Duodenal mucosa (tissue), 2 donors: Measurements from ENCODE around the gene NFIX.

ENCODE experiments used
- H3K27ac ChIP-seq: one replicate; pipeline ENCODE4 v1.7.0; 2013; ENCODE audit warnings: low read depth, low read length
- H3K27me3 ChIP-seq, 2 donors: one replicate each; pipeline ENCODE4 v1.7.0; 2013; ENCODE audit warnings: low read length in 2 of 2, control low read depth in 1 of 2; ENCODE audit not compliant: insufficient read depth in 2 of 2, control insufficient read depth in 1 of 2
- H3K36me3 ChIP-seq, 2 donors: one replicate each; pipeline ENCODE4 v1.7.0; 2013; ENCODE audit warnings: low read length in 2 of 2, control low read depth in 1 of 2; ENCODE audit not compliant: insufficient read depth in 2 of 2, control insufficient read depth in 1 of 2
- H3K4me1 ChIP-seq, 2 donors: one replicate each; pipeline ENCODE4 v1.7.0; 2013; ENCODE audit warnings: low read length in 2 of 2, control low read depth in 1 of 2; ENCODE audit not compliant: insufficient read depth in 2 of 2, control insufficient read depth in 1 of 2
- H3K4me3 ChIP-seq, 2 donors: one replicate each; pipeline ENCODE4 v1.7.0; 2013; ENCODE audit warnings: low read length in 2 of 2, low read depth in 1 of 2
- H3K9ac ChIP-seq, 2 donors: one replicate each; pipeline ENCODE4 v1.7.0; 2013; ENCODE audit warnings: low read length in 2 of 2, low read depth in 1 of 2
- H3K9me3 ChIP-seq, 2 donors: one replicate each; pipeline ENCODE4 v1.7.0; 2013; ENCODE audit warnings: low read length in 2 of 2, control low read depth in 1 of 2; ENCODE audit not compliant: control insufficient read depth in 1 of 2

The NFIX gene

DNA sequence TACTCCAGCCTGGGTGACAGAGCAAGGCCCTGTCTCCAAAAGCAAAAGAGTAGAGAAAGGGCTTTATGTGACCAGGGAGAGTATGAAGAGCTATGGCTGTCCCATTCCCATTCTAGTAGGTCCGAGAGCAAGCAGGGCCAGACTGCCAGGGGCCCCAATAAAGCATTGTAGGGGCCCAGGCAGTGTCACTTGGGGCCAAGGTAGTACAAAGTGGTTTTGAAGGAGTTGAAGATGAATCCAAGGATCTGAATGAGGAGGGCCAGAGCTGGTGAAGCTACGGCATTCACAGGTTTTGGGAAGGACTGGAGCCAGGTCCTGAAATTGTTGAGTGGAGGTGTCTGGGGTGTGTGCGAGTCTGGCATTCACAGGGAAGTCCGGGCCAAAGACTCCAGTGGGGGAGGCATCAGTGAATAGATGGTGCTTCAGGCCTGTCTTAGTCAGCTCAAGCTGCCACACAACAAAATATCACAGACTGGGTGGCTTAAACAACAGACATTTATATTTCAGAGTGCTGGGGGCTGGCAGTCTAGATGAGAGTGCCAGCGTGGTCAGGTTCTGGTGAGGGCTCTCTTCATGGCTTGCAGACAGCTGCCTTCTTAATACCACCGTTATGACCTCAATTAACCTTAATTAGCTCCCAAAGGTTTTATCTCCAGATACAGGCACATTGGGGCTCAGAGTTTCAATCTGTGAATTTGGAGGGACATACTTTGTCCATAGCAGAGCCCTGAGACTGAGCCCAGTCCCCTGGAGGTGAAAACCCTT is 132.7 kb downstream of the NFIX start:
- H3K4me3 ChIP-seq, result no peak overlapping the region
- H3K36me3 ChIP-seq, result peaks cover 0 to 11% of the 10 kb centered on the region in 2 donors
- no peak overlapping the region for H3K9ac ChIP-seq
- no peaks in the 10 kb centered on the region for H3K9me3 ChIP-seq
- no peaks in the 10 kb centered on the region for H3K27me3 ChIP-seq
- H3K4me1 ChIP-seq, result peaks cover 0 to 3% of the 10 kb centered on the region in 2 donors
- no peak overlapping the region for H3K27ac ChIP-seq

DNA sequence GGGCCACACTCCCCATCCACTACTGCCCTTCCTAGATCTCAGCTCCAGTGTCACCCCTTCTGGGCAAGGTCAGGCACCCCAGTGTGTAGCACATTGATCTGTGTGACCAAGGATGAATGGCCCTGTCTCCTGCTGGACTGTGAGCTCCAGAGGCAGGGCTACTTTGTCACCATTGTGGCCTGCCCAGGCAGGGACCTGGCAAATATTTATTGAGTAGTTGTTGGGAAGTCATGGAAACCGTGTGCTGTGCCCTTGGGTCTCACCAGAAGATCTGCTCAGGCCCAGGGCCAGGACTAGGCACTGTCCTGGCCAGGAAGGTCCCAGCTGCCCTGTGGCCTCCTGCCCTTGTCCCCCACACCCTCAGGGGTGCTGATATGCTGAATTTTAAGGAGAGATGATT is 133.3 kb downstream of the NFIX start:
- Histone ChIP-seq H3K27ac (no peak overlapping the region), H3K9ac (no peak overlapping the region), H3K4me1 (peaks cover 0 to 3% of the 10 kb centered on the region in 2 donors), H3K27me3 (no peaks in the 10 kb centered on the region), H3K4me3 (no peak overlapping the region), H3K9me3 (no peaks in the 10 kb centered on the region), H3K36me3 (peaks cover 0 to 10% of the 10 kb centered on the region in 2 donors)

DNA sequence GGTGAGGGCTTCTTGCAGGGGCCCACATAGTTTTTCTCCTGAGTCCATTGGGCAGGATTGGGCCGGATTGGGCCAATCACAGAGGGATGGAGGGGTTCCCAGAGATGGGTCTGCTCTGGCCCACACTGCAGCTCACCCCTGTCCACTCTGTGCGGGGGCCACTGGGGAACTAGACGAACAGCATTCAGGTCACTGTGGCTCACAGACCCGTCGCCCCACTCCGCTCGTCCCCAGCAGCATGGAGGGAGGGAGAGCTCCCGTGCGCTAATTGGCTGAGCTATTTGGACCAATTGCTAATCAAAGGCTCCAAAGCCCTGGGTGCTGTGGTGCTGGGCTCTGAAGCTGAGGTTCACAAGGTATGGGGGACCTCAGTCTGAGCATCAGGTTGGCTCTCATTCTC is 134.1 kb downstream of the NFIX start:
- Histone ChIP-seq H3K4me1 (peaks cover 0 to 3% of the 10 kb centered on the region in 2 donors), H3K9me3 (no peaks in the 10 kb centered on the region), H3K36me3 (peaks cover 0 to 9% of the 10 kb centered on the region in 2 donors), H3K27me3 (no peaks in the 10 kb centered on the region), H3K9ac (no peak overlapping the region), H3K4me3 (no peak overlapping the region), H3K27ac (no peak overlapping the region)

DNA sequence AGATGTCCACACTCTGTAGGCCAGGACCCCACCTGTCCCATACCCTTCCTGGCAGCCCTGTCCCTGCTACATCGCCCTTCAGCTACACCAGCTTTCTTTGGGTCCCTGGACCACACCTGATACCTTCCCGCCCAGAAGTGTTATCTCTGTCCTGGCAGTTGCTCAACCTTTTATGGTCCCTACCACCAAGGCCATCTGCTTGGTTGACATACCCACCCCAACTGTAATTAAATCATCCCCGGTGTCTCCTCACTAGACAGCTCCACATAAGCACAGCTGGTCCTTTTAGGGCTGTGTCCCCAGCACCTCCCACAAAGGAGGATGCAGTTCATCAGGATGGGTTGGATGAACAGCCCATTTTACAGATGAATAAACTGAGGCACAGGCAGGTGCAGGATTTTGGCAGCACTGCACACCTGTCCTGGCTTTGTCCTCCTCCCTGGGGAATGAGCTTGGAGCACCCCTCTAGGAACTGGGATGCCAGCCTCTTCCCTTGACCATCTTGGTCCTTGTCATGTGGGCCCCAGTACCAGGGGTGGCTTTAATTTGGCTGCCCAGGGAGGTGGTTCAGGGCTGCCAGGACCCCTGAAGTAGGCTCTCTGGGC is 135.7 kb downstream of the NFIX start:
- no peak overlapping the region for H3K9ac ChIP-seq
- H3K27ac ChIP-seq, result no peak overlapping the region
- H3K36me3 ChIP-seq, result peaks cover 2 to 21% of the 10 kb centered on the region in 2 donors
- no peak overlapping the region for H3K4me3 ChIP-seq
- H3K9me3 ChIP-seq, result no peaks in the 10 kb centered on the region
- peaks cover 0 to 3% of the 10 kb centered on the region in 2 donors for H3K4me1 ChIP-seq
- no peaks in the 10 kb centered on the region for H3K27me3 ChIP-seq

DNA sequence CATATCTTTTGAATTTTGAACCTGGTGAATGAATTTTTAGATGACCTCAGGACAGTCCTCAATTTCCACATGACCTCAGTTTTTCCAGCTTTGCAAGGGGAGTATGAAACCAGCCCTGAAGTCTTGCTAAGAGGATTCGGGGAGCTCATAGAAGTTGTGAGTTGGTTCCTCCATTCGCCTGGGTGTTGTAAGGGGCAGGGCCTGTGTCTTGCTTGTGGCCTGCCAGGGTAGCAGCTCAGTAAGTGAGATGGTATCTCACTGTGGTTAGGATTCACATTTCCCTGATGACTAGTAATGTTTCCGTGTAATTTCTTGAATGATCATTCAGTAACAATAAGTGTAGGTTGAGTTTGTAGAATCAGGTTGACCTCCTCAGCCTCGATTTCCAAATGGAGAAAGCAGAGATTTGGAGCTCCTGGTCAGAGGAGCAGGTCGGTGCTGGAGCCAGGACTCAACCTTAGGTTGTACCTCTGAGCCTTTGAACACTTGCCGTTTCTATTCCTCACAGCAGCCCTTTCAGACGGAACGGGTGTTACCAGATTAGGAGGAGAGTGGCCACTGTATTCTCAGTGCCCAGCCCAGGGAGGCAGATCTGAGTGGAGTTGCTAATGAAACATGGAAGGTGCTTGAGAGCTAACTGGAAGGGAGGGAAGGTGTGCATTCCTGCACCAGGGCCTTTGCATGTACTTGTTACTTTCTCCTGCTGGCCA is 137.4 kb downstream of the NFIX start:
- no peak overlapping the region for H3K27ac ChIP-seq
- H3K27me3 ChIP-seq, result no peaks in the 10 kb centered on the region
- no peaks in the 10 kb centered on the region for H3K9me3 ChIP-seq
- H3K4me1 ChIP-seq, result peaks cover 0 to 3% of the 10 kb centered on the region in 2 donors
- H3K9ac ChIP-seq, result no peak overlapping the region
- H3K4me3 ChIP-seq, result no peak overlapping the region
- H3K36me3 ChIP-seq, result peaks cover 13 to 32% of the 10 kb centered on the region in 2 donors

DNA sequence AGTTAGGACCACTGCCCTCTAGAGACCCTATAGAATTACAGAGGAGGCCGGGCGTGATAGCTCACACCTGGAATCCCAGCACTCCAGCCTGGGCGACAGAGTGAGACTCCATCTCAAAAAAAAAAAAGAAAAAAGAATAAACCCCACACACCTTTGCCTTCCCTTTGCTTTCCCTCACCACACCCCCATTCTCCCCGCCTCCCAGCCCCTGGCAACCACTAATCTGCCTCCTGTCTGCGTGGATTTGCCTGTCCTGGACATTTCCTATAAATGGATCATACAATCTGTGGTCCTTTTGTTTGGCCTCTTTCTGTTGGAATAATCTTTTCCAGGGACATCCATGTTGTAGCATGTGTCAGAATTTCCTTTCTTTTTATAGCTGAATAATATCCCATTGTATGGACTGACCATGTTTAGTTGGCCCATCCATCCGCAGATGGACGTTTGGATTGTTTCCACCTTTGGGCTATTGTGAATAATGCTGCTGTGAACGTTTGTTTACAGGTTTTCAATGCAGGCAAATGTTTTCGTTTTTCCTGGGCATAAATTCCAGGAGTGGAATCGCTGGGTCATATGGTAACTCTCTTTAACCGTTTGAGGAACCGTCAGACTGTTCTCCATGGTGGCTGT is 138.1 kb downstream of the NFIX start:
- H3K9ac ChIP-seq, result no peak overlapping the region
- peaks cover 0 to 3% of the 10 kb centered on the region in 2 donors for H3K4me1 ChIP-seq
- H3K36me3 ChIP-seq, result peaks cover 20 to 40% of the 10 kb centered on the region in 2 donors
- H3K4me3 ChIP-seq, result no peak overlapping the region
- H3K9me3 ChIP-seq, result no peaks in the 10 kb centered on the region
- no peak overlapping the region for H3K27ac ChIP-seq
- no peaks in the 10 kb centered on the region for H3K27me3 ChIP-seq

DNA sequence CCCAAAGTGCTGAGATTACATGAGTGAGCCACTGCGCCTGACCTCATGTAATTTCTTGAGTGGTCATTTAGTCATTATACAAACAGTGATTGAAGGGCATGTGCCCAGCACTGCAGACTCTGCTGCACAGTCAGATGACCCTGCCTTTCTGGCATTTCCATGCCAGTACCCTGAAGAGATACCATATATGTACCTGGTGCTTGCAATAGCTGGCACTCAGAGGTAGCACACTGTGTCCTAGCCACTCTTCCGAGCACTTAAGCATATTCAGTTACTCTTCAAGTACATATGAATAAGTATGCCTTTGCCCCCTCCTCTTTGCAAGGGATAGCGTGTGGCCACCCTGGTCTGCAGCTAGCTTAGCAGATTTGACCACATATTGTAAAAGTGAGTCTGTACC is 139.4 kb downstream of the NFIX start:
- H3K9ac ChIP-seq, result no peak overlapping the region
- H3K27ac ChIP-seq, result no peak overlapping the region
- H3K9me3 ChIP-seq, result no peaks in the 10 kb centered on the region

DNA sequence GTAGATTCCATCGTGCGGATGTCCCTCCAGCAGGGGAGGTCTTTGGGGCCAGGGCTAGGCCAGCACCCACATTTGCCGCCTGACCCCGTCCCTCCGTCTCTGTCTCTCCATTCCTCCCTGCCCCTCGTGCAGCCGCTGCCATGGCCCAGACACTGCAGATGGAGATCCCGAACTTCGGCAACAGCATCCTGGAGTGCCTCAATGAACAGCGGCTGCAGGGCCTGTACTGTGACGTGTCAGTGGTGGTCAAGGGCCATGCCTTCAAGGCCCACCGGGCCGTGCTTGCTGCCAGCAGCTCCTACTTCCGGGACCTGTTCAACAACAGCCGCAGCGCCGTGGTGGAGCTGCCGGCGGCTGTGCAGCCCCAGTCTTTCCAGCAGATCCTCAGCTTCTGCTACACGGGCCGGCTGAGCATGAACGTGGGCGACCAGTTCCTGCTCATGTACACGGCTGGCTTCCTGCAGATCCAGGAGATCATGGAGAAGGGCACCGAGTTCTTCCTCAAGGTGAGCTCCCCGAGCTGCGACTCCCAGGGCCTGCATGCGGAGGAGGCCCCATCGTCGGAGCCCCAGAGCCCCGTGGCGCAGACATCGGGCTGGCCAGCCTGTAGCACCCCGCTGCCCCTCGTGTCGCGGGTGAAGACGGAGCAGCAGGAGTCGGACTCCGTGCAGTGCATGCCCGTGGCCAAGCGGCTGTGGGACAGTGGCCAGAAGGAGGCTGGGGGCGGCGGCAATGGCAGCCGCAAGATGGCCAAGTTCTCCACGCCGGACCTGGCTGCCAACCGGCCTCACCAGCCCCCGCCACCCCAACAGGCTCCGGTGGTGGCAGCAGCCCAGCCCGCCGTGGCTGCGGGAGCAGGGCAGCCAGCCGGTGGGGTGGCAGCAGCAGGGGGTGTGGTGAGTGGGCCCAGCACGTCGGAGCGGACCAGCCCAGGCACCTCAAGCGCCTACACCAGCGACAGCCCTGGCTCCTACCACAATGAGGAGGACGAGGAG is 140.1 kb downstream of the NFIX start:
- Histone ChIP-seq H3K36me3 (peaks cover 22 to 44% of the 10 kb centered on the region in 2 donors), H3K4me1 (peaks cover 0 to 3% of the 10 kb centered on the region in 2 donors), H3K4me3 (no peak overlapping the region), H3K9ac (no peak overlapping the region), H3K27me3 (no peaks in the 10 kb centered on the region), H3K27ac (no peak overlapping the region), H3K9me3 (no peaks in the 10 kb centered on the region)

More for the DNA sequence above, 139.4 kb downstream of the NFIX start:
- Histone ChIP-seq H3K27me3 (no peaks in the 10 kb centered on the region), H3K4me3 (no peak overlapping the region), H3K4me1 (peaks cover 0 to 3% of the 10 kb centered on the region in 2 donors), H3K36me3 (peaks cover 22 to 44% of the 10 kb centered on the region in 2 donors)

DNA sequence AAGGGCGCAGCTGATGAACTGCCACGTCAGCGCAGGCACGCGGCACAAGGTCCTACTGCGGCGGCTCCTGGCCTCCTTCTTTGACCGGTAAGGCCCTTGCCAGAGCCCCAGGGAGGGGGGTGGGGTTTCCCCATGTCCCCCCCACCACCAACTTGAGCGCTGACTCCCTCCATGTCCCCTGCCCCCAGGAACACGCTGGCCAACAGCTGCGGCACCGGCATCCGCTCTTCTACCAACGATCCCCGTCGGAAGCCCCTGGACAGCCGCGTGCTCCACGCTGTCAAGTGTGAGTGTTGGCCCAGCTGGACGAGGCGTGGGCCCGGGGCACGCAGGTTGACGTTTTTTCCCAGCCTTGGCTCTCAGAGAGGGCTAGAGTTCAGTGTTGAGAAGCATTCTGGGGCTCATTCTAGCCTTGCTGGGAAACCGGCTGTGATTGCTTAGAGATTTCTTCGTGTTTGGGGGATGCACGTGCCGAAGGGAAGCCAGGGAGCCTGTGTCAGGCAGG is 142.1 kb downstream of the NFIX start:
- Histone ChIP-seq H3K27me3 (no peaks in the 10 kb centered on the region), H3K36me3 (peaks cover 22 to 44% of the 10 kb centered on the region in 2 donors), H3K27ac (no peak overlapping the region), H3K9me3 (no peaks in the 10 kb centered on the region), H3K4me1 (peaks cover 0 to 3% of the 10 kb centered on the region in 2 donors), H3K9ac (no peak overlapping the region), H3K4me3 (no peak overlapping the region)
